SK-N-SH treated with all-trans-retinoic acid at 6 μM for 48 hours (cell line): ENCODE measurements around the gene ESPL1.

ENCODE experiments used
- ATAC-seq: fragments of 200-7000 bp; cut with Tn5 transposase; 3 replicates; pipeline ENCODE4 v1.9.1; 2020; ENCODE audit warnings: mild to moderate bottlenecking, moderate library complexity
- ARNTL ChIP-seq: fragments of 450-650 bp; formaldehyde crosslinking; IDR thresholded peaks from 2 replicates; pipeline ENCODE4 v1.5.0; 2020; ENCODE audit warnings: low read depth, mild to moderate bottlenecking, moderate library complexity, borderline replicate concordance
- BACH2 ChIP-seq: fragments of 250-450 bp; sonication (Bioruptor Pico); IDR thresholded peaks from 2 replicates; pipeline ENCODE4 v1.9.0; 2021; ENCODE audit warnings: mild to moderate bottlenecking, borderline replicate concordance
- CREB5 ChIP-seq: fragments of 250-450 bp; sonication (Bioruptor Pico); IDR thresholded peaks from 2 replicates; pipeline ENCODE4 v1.5.1; 2020; ENCODE audit warnings: low read depth, mild to moderate bottlenecking, moderate library complexity
- CSDC2 ChIP-seq: fragments of 250-450 bp; sonication (Bioruptor Pico); IDR thresholded peaks from 2 replicates; pipeline ENCODE4 v1.5.0; 2020; ENCODE audit warnings: mild to moderate bottlenecking, moderate library complexity
- CSRNP3 ChIP-seq: fragments of 250-450 bp; sonication (Bioruptor Pico); IDR thresholded peaks from 2 replicates; pipeline ENCODE4 v1.5.1; 2021; ENCODE audit warnings: mild to moderate bottlenecking, moderate library complexity
- GLIS3 ChIP-seq: fragments of 250-450 bp; sonication (Bioruptor Pico); IDR thresholded peaks from 2 replicates; pipeline ENCODE4 v1.5.0; 2020; ENCODE audit warnings: mild to moderate bottlenecking, moderate library complexity
- ISL1 ChIP-seq: fragments of 250-450 bp; sonication (Bioruptor Pico); IDR thresholded peaks from 2 replicates; pipeline ENCODE4 v2.1.2; 2022; ENCODE audit warnings: mild to moderate bottlenecking, moderate library complexity
- OSR1 ChIP-seq: fragments of 250-450 bp; sonication (Bioruptor Pico); IDR thresholded peaks from 2 replicates; pipeline ENCODE4 v1.8.0; 2022; ENCODE audit warnings: moderate library complexity, mild to moderate bottlenecking, inconsistent platforms
- PATZ1 ChIP-seq: fragments of 250-450 bp; sonication (Bioruptor Pico); IDR thresholded peaks from 2 replicates; pipeline ENCODE4 v1.8.0; 2020; ENCODE audit warnings: mild to moderate bottlenecking, moderate library complexity, borderline replicate concordance
- POU6F1 ChIP-seq: fragments of 250-450 bp; sonication (Bioruptor Pico); IDR thresholded peaks from 2 replicates; pipeline ENCODE4 v1.8.0; 2021; ENCODE audit warnings: low read depth, mild to moderate bottlenecking, moderate library complexity, borderline replicate concordance
- PPARA ChIP-seq: fragments of 250-450 bp; sonication (Bioruptor Pico); IDR thresholded peaks from 2 replicates; pipeline ENCODE4 v1.5.0; 2020; ENCODE audit warnings: mild to moderate bottlenecking, borderline replicate concordance
- RARB ChIP-seq: fragments of 250-450 bp; sonication (Bioruptor Pico); IDR thresholded peaks from 2 replicates; pipeline ENCODE4 v1.8.0; 2021; ENCODE audit warnings: mild to moderate bottlenecking, moderate library complexity
- SNAI2 ChIP-seq: fragments of 250-450 bp; sonication (Bioruptor Pico); IDR thresholded peaks from 2 replicates; pipeline ENCODE4 v1.5.0; 2020; ENCODE audit warnings: mild to moderate bottlenecking, moderate library complexity
- TCF4 ChIP-seq: fragments of 250-450 bp; sonication (Bioruptor Pico); IDR thresholded peaks from 2 replicates; pipeline ENCODE4 v1.8.0; 2021; ENCODE audit warnings: mild to moderate bottlenecking, moderate library complexity, borderline replicate concordance
- TOX ChIP-seq: fragments of 250-450 bp; sonication (Bioruptor Pico); IDR thresholded peaks from 2 replicates; pipeline ENCODE4 v1.8.0; 2021; ENCODE audit warnings: mild to moderate bottlenecking, moderate library complexity, borderline replicate concordance
- TSHZ2 ChIP-seq: fragments of 250-450 bp; sonication (Bioruptor Pico); IDR thresholded peaks from 2 replicates; pipeline ENCODE4 v1.5.0; 2020; ENCODE audit warnings: mild to moderate bottlenecking, moderate library complexity
- ZC3H10 ChIP-seq: fragments of 250-450 bp; sonication (Bioruptor Pico); IDR thresholded peaks from 2 replicates; pipeline ENCODE4 v1.5.1; 2021; ENCODE audit warnings: mild to moderate bottlenecking, moderate library complexity
- ZFP3 ChIP-seq: fragments of 250-450 bp; sonication (Bioruptor Pico); IDR thresholded peaks from 2 replicates; pipeline ENCODE4 v1.5.0; 2020; ENCODE audit warnings: mild to moderate bottlenecking, moderate library complexity
- ZFP30 ChIP-seq: fragments of 450-650 bp; formaldehyde crosslinking; IDR thresholded peaks from 2 replicates; pipeline ENCODE4 v1.5.0; 2022; ENCODE audit warnings: mild to moderate bottlenecking, moderate library complexity
- ZNF70 ChIP-seq: fragments of 450-650 bp; formaldehyde crosslinking; IDR thresholded peaks from 2 replicates; pipeline ENCODE4 v1.5.0; 2020; ENCODE audit warnings: mild to moderate bottlenecking, moderate library complexity
- ZNF8 ChIP-seq: fragments of 450-650 bp; formaldehyde crosslinking; IDR thresholded peaks from 2 replicates; pipeline ENCODE4 v1.5.0; 2020; ENCODE audit warnings: mild to moderate bottlenecking, moderate library complexity

Gene ESPL1

GRCh38 chr12:53241623-53242412 is 26.3 kb upstream of the ESPL1 start:
- ATAC-seq, result no peak
- TF ChIP-seq TSHZ2 (CRISPR knock-in tag), result no peak
- TF ChIP-seq ZFP30, result no peak
- no peak for TF ChIP-seq ARNTL (CRISPR knock-in tag)
- no peak for TF ChIP-seq GLIS3 (CRISPR knock-in tag)
- no peak for TF ChIP-seq RARB (CRISPR knock-in tag)
- no peak for TF ChIP-seq PPARA (CRISPR knock-in tag)
- TF ChIP-seq ZFP3 (CRISPR knock-in tag), result no peak
- TF ChIP-seq PATZ1, result no peak
- no peak for TF ChIP-seq ZC3H10 (CRISPR knock-in tag)
- TF ChIP-seq ZNF70, result no peak
- TF ChIP-seq CREB5 (CRISPR knock-in tag), result no peak
- TF ChIP-seq POU6F1 (CRISPR knock-in tag), result no peak
- TF ChIP-seq CSDC2, result no peak
- no peak for TF ChIP-seq TOX

- ATAC-seq, result no peak; the same call in 1 of the 3 replicates
- TF ChIP-seq ISL1 (CRISPR knock-in tag) (no peak), PPARA (CRISPR knock-in tag) (no peak), TCF4 (CRISPR knock-in tag) (no peak), RARB (CRISPR knock-in tag) (no peak), CSRNP3 (CRISPR knock-in tag) (no peak), ZNF70 (no peak), GLIS3 (CRISPR knock-in tag) (no peak), PATZ1 (no peak), ZFP30 (no peak), POU6F1 (CRISPR knock-in tag) (no peak), OSR1 (no peak), TSHZ2 (CRISPR knock-in tag) (no peak), CREB5 (CRISPR knock-in tag) (no peak), BACH2 (CRISPR knock-in tag) (no peak), SNAI2 (CRISPR knock-in tag) (no peak), ZNF8 (CRISPR knock-in tag) (no peak)
These were observed 23.8 kb upstream of the ESPL1 start for GRCh38 chr12:53244337-53244736.
